Mucosa of rectum (tissue), 2 donors: ENCODE results near the gene SRPK3.
"Not testable (repeated sequence)": the region's sequence is repeated elsewhere in the genome, so short reads cannot be mapped to it uniquely, and the experiment has no call there.

Experiments
- H3K27ac ChIP-seq, 2 donors: one replicate each; pipeline ENCODE4 v1.7.0; 2013; ENCODE audit warnings: inconsistent platforms in 2 of 2, low read depth in 2 of 2, low read length in 2 of 2
- H3K27me3 ChIP-seq, 2 donors: one replicate each; pipeline ENCODE4 v1.7.0; 2013; ENCODE audit warnings: low read length in 2 of 2; ENCODE audit not compliant: control insufficient read depth in 2 of 2, insufficient read depth in 2 of 2
- H3K36me3 ChIP-seq, 2 donors: one replicate each; pipeline ENCODE4 v1.7.0; 2013; ENCODE audit warnings: low read length in 2 of 2; ENCODE audit not compliant: control insufficient read depth in 2 of 2, insufficient read depth in 2 of 2
- H3K4me1 ChIP-seq, 2 donors: one replicate each; pipeline ENCODE4 v1.7.0; 2013; ENCODE audit warnings: low read length in 2 of 2, mild to moderate bottlenecking in 1 of 2; ENCODE audit not compliant: control insufficient read depth in 2 of 2, insufficient read depth in 2 of 2
- H3K4me3 ChIP-seq, 2 donors: one replicate each; pipeline ENCODE4 v1.7.0; 2013; ENCODE audit warnings: low read length in 2 of 2
- H3K9ac ChIP-seq, 2 donors: one replicate each; pipeline ENCODE4 v1.7.0; 2013; ENCODE audit warnings: low read length in 2 of 2, low read depth in 1 of 2, mild to moderate bottlenecking in 1 of 2
- H3K9me3 ChIP-seq, 2 donors: one replicate each; pipeline ENCODE4 v1.7.0; 2013; ENCODE audit warnings: low read length in 2 of 2; ENCODE audit not compliant: control insufficient read depth in 2 of 2
- donor health status: healthy.
- donor health status: Normal muscosa, but diverticular disease.

The SRPK3 gene

DNA sequence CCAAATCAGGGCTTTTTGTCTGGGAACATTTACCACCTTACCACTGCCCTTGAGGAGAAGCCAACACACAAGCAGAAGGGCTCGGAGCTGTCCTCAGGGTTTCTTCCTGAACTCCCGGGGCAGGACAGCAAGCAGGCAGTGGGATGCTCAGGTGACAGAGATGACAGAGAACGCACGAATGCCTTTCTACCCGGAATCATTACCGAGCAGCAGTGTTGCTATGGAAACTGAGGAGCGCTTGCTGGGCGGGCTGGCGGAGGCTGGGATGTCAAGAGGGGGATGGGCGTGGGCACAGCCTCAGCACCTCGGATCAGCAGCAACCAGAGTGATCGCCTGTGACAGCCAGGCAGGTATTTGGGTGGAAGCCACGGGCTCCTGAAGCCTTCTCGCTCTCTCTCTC is 31.4 kb downstream of the SRPK3 start:
- Histone ChIP-seq H3K9ac (no peak overlapping the region), H3K4me1 (no peaks in the 10 kb centered on the region), H3K27me3 (peaks cover 10 to 15% of the 10 kb centered on the region in 2 donors), H3K9me3 (no peaks in the 10 kb centered on the region), H3K4me3 (no peak overlapping the region), H3K36me3 (no peaks in the 10 kb centered on the region), H3K27ac (no peak overlapping the region)

DNA sequence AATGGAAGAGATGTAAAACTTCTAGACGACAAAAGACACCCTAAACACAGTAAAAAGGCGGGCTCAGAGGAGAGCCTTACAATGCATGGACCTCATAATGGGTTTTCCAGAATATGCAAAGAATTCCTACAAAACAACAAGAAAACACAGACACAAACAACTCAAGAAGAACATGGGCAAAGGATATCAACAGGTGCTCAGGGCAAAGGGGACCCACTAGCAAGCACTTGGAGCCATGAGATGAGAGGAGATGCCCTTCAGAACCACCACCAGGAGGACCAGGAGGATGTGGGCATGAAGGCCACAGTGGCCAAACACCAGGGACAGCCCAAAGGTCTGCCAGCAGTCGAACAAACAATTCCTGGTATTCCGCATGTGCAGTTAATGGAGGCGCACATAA is 32.3 kb downstream of the SRPK3 start:
- Histone ChIP-seq H3K27me3 (peaks cover 13 to 17% of the 10 kb centered on the region in 2 donors), H3K4me1 (no peaks in the 10 kb centered on the region), H3K9ac (no peak overlapping the region), H3K36me3 (no peaks in the 10 kb centered on the region), H3K9me3 (no peaks in the 10 kb centered on the region), H3K4me3 (no peak overlapping the region), H3K27ac (no peak overlapping the region)

DNA sequence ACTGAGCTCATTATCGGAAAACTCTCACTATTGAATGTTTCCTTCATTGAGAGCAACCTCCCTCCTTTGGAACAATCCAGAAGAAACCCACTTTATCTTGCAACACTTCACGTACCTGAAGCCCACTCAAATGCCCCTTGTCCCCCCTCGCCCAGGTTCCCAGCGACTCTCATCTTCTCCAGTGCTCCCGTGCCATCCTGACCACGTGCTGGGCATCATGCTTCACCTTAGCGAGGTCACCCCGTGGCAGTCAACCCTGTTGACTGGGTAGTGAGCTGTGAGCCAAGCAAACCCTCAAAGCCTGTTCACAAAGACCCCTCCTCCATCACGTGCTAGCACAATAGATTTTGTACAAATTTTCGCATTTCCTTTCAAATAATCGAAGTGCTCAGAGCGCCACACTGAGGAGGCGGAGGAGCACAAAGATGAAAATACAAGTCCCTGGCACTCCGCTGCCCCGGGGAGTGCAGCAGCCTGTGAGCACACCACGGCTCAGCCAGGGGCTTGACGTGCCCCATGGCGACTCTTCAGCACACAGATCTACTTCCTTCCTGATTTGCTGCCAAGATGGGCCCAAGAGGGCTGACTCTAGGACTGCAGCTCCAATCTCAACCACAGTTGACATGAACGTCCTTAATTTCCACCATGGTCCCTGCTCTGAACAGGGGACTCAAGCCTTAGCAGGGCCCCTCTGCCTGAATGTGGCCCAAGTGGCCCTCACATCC is 33.9 kb downstream of the SRPK3 start:
- H3K27me3 ChIP-seq = peaks cover 17 to 19% of the 10 kb centered on the region in 2 donors
- H3K27ac ChIP-seq = no peak overlapping the region
- no peaks in the 10 kb centered on the region for H3K36me3 ChIP-seq
- H3K4me1 ChIP-seq = peaks cover 0 to 6% of the 10 kb centered on the region in 2 donors
- H3K4me3 ChIP-seq = no peak overlapping the region
- no peaks in the 10 kb centered on the region for H3K9me3 ChIP-seq
- H3K9ac ChIP-seq = no peak overlapping the region

DNA sequence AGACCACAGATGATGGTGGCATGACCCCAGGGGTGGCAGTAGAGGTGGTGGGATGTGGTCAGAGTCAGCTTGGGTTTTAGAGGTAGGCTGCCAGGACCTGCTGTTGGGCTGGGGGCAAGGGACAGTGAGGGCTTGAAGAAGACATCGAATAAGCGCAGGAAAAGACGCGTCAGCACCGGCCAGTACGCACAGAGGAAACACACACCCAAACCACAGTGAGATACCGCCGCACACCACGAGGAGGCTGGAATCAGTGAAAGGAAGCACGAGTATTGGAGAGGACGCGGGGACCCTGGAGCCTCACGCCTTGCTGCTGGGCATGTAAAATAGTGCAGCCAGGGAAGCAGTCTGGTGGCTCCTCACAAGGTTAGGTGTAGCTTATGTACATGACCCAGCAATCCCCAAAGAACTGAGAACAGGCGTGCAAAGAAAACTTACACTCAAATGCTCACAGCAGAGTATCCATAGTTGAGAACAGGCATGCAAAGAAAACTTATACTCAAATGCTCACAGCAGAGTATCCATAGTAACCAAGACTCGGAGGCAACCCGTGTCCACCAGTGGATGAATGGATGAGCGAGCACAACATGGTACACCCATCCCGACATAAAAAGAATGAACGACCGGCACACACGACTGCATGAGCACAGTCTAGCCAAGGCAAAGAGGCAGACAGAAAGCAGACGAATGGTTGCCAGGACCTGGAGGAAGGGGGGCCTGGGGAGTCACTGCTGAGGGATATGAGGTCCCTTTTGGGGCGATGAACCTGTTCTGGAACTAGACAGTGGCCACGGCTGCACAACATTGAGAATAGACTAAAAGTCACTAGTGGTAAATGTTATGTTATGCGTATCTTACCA is 36.2 kb downstream of the SRPK3 start:
- H3K27me3 ChIP-seq = peaks cover 19 to 27% of the 10 kb centered on the region in 2 donors
- H3K36me3 ChIP-seq = no peaks in the 10 kb centered on the region
- H3K4me3 ChIP-seq = no peak overlapping the region
- no peak overlapping the region for H3K9ac ChIP-seq
- no peak overlapping the region for H3K27ac ChIP-seq
- no peaks in the 10 kb centered on the region for H3K9me3 ChIP-seq
- H3K4me1 ChIP-seq = peaks cover 0 to 6% of the 10 kb centered on the region in 2 donors

DNA sequence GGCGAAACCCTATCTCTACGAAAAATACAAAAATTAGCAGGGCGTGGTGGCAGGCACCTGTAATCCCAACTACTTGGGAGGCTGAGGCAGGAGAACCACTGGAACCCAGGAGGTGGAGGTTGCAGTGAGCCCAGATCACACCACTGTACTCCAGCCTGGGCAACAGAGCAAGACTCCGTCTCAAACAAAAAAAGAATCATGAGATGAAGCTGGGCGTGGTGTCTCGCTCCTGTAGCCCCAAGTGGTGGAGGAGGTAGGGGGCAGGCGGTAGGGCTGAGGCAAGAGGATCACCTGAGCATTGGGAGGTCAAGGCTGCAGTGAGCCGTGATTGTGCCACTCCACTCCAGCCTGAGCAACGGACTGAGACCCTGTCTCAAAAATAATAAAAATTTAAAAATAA is 37.2 kb downstream of the SRPK3 start:
- not testable (repeated sequence) for H3K4me1 ChIP-seq, H3K4me3 ChIP-seq, H3K9me3 ChIP-seq, H3K36me3 ChIP-seq, H3K27ac ChIP-seq, H3K9ac ChIP-seq
- peaks cover 12 to 24% of the 10 kb centered on the region in 2 donors for H3K27me3 ChIP-seq

DNA sequence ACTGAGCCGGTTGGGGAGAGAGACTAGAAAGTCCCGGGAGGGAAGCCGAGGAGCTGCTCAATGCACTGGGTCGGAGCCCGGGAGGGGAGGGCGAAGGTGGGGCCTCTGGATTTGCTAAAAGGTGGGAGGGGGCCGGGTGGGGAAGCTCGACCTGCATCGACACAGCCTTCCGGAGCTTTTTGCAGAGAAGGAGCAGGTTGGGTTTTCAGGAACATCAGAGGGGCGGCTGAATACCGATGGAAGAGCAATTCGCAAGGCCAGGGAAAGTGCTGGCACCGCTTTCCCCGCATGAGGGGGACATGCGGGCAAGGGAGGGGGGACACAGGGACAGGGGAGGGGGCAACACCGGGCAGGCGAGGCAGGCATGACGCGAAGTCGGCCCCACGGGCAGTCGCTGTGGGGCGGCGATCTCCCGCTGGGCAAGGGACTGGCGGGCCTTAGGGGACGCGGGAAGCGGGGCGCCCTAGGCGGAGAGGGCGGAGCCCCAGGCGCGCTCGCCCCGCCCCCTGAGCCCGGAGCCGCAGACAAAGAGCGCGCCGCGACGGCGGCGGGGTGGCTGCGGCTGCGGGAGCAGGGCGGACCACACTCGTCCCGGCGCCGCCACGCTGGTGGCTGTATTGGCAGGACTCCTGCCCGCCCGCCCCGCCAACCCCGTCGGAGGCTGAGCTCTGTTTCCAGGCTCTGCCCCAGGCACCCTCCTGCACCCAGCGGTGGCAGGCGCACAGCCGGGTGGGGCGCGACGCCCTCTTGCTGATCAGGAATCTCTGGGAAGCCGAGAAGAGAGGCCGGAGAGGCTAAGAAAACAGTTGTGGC is 37.9 kb downstream of the SRPK3 start:
- peaks cover 12 to 24% of the 10 kb centered on the region in 2 donors for H3K27me3 ChIP-seq
- no peaks in the 10 kb centered on the region for H3K36me3 ChIP-seq
- no peak overlapping the region for H3K9ac ChIP-seq
- H3K27ac ChIP-seq = no peak overlapping the region
- peak overlapping the region; percentile 16 to 53 for H3K4me3 ChIP-seq
- H3K4me1 ChIP-seq = peaks cover 0 to 6% of the 10 kb centered on the region in 2 donors
- no peaks in the 10 kb centered on the region for H3K9me3 ChIP-seq

DNA sequence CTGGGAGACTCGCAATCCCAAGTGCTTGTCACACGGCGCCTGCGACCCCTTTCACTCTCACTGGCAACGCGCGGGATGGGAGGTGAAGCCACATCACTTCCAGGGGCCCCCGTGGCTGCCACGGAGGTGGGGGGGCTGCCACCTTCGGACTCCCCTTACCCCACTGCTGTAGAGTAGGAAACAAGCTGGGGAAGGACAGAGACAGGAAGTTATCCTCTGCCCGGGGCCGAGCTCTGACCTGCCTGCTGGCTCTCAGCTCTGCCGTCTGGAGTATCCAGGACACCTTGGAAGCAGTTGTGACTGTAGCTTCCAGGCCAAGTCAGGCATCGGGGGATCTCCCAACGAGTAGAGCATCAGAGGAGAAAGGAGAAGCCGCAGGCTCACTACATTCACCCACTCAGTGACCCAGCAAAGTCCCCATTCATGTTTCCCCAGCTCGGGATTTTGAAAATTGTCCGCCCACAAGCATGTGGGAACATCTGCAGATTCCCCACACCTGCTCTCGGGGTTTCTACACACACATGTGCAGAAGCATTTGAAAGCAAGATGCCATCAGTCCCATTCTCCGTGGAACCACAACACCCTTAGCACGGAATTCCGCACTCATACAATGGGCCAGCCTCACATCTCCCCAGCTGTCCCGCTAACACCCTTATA is 38.7 kb downstream of the SRPK3 start:
- Histone ChIP-seq H3K9ac (no peak overlapping the region), H3K27me3 (peaks cover 17 to 25% of the 10 kb centered on the region in 2 donors), H3K27ac (no peak overlapping the region), H3K36me3 (no peaks in the 10 kb centered on the region), H3K4me3 (peak overlapping the region; percentile 16 to 53), H3K9me3 (no peaks in the 10 kb centered on the region), H3K4me1 (peaks cover 0 to 6% of the 10 kb centered on the region in 2 donors)

DNA sequence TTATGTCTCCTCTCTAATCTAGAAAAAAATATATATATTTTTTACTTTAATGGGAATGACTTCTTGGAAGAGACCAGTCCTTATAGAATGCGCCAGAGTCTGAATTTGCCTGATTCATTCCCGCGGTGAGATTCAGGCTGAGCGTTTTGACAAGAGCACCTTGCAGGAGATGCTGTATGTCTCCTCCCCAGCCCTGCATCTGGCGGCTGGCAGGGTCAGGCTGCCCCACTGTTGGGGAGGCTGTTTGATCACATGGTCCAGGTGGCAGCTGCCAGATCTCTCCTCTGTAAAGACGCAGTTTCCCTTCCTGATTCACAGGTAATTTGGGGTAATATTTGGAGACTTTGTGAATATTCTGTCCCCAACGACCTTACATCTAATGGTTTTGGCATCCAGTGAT is 39.8 kb downstream of the SRPK3 start:
- H3K27ac ChIP-seq = no peak overlapping the region
- no peak overlapping the region for H3K9ac ChIP-seq
- H3K4me3 ChIP-seq = no peak overlapping the region
- H3K4me1 ChIP-seq = peaks cover 0 to 6% of the 10 kb centered on the region in 2 donors
- peaks cover 18 to 23% of the 10 kb centered on the region in 2 donors for H3K27me3 ChIP-seq
- H3K9me3 ChIP-seq = no peaks in the 10 kb centered on the region
- no peaks in the 10 kb centered on the region for H3K36me3 ChIP-seq

DNA sequence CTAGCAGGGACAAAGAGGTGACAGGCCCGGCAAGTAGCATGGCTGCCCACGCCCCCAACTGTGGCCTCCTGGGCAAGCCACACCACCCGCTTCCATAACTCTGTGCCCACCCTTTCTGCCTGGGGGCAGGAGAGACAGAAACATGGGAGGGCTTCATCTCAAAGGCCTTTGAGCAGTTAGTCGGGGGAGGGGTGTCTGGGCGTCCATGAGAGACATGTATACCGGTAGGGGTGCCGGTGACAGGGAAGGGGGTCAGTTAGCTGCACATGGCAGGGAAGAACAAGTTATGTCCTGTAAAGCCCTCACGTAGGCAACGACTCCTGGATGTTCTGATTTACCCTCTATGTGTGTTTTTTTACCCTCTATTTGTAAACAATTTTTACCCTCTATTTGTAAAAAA is 40.2 kb downstream of the SRPK3 start:
- Histone ChIP-seq H3K36me3 (no peaks in the 10 kb centered on the region), H3K27me3 (peaks cover 18 to 23% of the 10 kb centered on the region in 2 donors), H3K9me3 (no peaks in the 10 kb centered on the region), H3K27ac (no peak overlapping the region), H3K9ac (no peak overlapping the region), H3K4me3 (no peak overlapping the region), H3K4me1 (peaks cover 0 to 6% of the 10 kb centered on the region in 2 donors)
